ENCODE measurements around the gene HSCB.
"Not testable (repeated sequence)": the region's sequence is repeated elsewhere in the genome, so short reads cannot be mapped to it uniquely, and the experiment has no call there.

HSCB gene

GRCh38 chr22:28783786-28784671 is 42.2 kb downstream of the HSCB start:
- in situ Hi-C loops (cut with MboI; ENCODE audit: low sequenced_read_pairs), result no loop called here

GRCh38 chr22:28788601-28789000 is 46.8 kb downstream of the HSCB start:
- in situ Hi-C loops (cut with MboI; ENCODE audit: low sequenced_read_pairs), result no loop called here

- in situ Hi-C loops (cut with MboI; ENCODE audit: low sequenced_read_pairs), result no loop called here
Measured at GRCh38 chr22:28791124-28791523, 49.3 kb downstream of the HSCB start.

- in situ Hi-C loops (cut with MboI; ENCODE audit: low sequenced_read_pairs), result no loop called here
Measured at GRCh38 chr22:28791841-28792490, 50.1 kb downstream of the HSCB start.

GRCh38 chr22:28792491-28793383 is 50.9 kb downstream of the HSCB start:
- in situ Hi-C loops (cut with MboI; ENCODE audit: low sequenced_read_pairs), result no loop called here

- in situ Hi-C loops (cut with MboI; ENCODE audit: low sequenced_read_pairs), result no loop called here
Measured at GRCh38 chr22:28793976-28794584, 52.2 kb downstream of the HSCB start.

- in situ Hi-C loops (cut with MboI; ENCODE audit: low sequenced_read_pairs), result no loop called here
Measured at GRCh38 chr22:28795071-28795693, 53.3 kb downstream of the HSCB start.

GRCh38 chr22:28795932-28796856 is 54.4 kb downstream of the HSCB start:
- in situ Hi-C loops (cut with MboI; ENCODE audit: low sequenced_read_pairs), result no loop called here

GRCh38 chr22:28798810-28799605 is 57.2 kb downstream of the HSCB start:
- in situ Hi-C loops (cut with MboI; ENCODE audit: low sequenced_read_pairs), result no loop called here

- in situ Hi-C loops (cut with MboI; ENCODE audit: low sequenced_read_pairs), result no loop called here
Measured at GRCh38 chr22:28799606-28800307, 57.9 kb downstream of the HSCB start.

- in situ Hi-C loops (cut with MboI; ENCODE audit: low sequenced_read_pairs), result no loop called here
Measured at GRCh38 chr22:28800308-28801041, 58.6 kb downstream of the HSCB start, which contains the start of gene XBP1. XBP1 (minus strand) TSS chr22:28800569.

GRCh38 chr22:28801845-28802594 is 60.2 kb downstream of the HSCB start:
- in situ Hi-C loops (cut with MboI; ENCODE audit: low sequenced_read_pairs), result no loop called here

GRCh38 chr22:28802595-28803123 is 60.8 kb downstream of the HSCB start:
- in situ Hi-C loops (cut with MboI; ENCODE audit: low sequenced_read_pairs), result no loop called here

GRCh38 chr22:28805426-28805825 is 63.6 kb downstream of the HSCB start:
- in situ Hi-C loops (cut with MboI; ENCODE audit: low sequenced_read_pairs), result not testable (repeated sequence)

Measured in HL-60/S4 (cell line).